A549 (cell line): Measurements from ENCODE around the gene TEAD4. TPM values are rescaled to one million over a fixed set of nuclear protein-coding genes. Genes with fewer than 3 reads are reported as not detected.

Experiments
- ATAC-seq, 2 experiments: fragments of 200-7000 bp in 1 of 2; fragments of >200 bp in 1 of 2; cut with Nextera tagmentation in 1 of 2; cut with Tn5 transposase in 1 of 2; 3 replicates each; pipeline versions ENCODE4 v1.8.0 to v1.9.1; 2018 to 2020; ENCODE audit warnings: mild to moderate bottlenecking in 1 of 2, moderate library complexity in 1 of 2
- CTCF ChIA-PET: fragments of 300-600 bp; sonication (Branson Sonifier 250); formaldehyde crosslinking; extraction: SDS; loops from one replicate; lab custom pipeline; 2021; ENCODE audit warnings: antibody characterized with exemption, inconsistent platforms; lab: Yijun Ruan, JAX
- POLR2A ChIA-PET: fragments of 350-600 bp; formaldehyde crosslinking; extraction: SDS; loops from one replicate; lab custom pipeline; 2021; ENCODE audit warnings: antibody characterized with exemption, inconsistent platforms; lab: Yijun Ruan, JAX
- DNase-seq, 2 experiments: peaks; one replicate each; pipeline versions ENCODE4 v3.0.0 to v3.0.0-alpha.2; 2011 to 2016; ENCODE audit warnings: low read depth in 1 of 2, low spot score in 1 of 2
- FAIRE-seq: peaks from 2 replicates; lab custom pipeline; 2011; peaks lifted over from hg19 to GRCh38; lab: Jason Lieb, UNC
- H3K27ac ChIP-seq, 2 experiments: fragments of >200 bp; sonication (Bioruptor Twin); formaldehyde crosslinking; 3 replicates each; pipeline ENCODE4 v1.5.1; 2016 to 2017
- H3K4me1 ChIP-seq: fragments of >200 bp; sonication (Bioruptor Twin); formaldehyde crosslinking; 3 replicates; pipeline ENCODE4 v1.6.1; 2016
- H3K4me2 ChIP-seq: fragments of >200 bp; sonication (Bioruptor Twin); formaldehyde crosslinking; 3 replicates; pipeline ENCODE4 v1.6.1; 2016
- H3K4me3 ChIP-seq: fragments of >200 bp; sonication (Bioruptor Twin); formaldehyde crosslinking; 3 replicates; pipeline ENCODE4 v1.5.1; 2016
- H3K9me3 ChIP-seq: fragments of >200 bp; sonication (Bioruptor Twin); formaldehyde crosslinking; 3 replicates; pipeline ENCODE4 v1.6.1; 2016
- CEBPB ChIP-seq, 2 experiments: fragments of >200 bp in 1 of 2; sonication (Bioruptor Twin) in 1 of 2; formaldehyde crosslinking in 1 of 2; IDR thresholded peaks; 2 replicates each; pipeline ENCODE4 v1.6.1; 2012 to 2016
- EHF ChIP-seq: fragments of 250-450 bp; sonication (Bioruptor Pico); IDR thresholded peaks from 2 replicates; pipeline ENCODE4 v1.5.0; 2020; ENCODE audit warnings: mild to moderate bottlenecking
- ESRRA ChIP-seq: fragments of 150-350 bp; IDR thresholded peaks from 2 replicates; pipeline ENCODE4 v1.6.1; 2014; ENCODE audit warnings: mild to moderate bottlenecking, low read length, borderline replicate concordance
- JUN ChIP-seq, 2 experiments: fragments of >200 bp; sonication (Bioruptor Twin); formaldehyde crosslinking; IDR thresholded peaks; 2 replicates in 1 of 2; 3 replicates in 1 of 2; pipeline ENCODE4 v1.6.1; 2016 to 2017
- JUNB ChIP-seq: fragments of >200 bp; sonication (Bioruptor Twin); formaldehyde crosslinking; IDR thresholded peaks from 2 replicates; pipeline ENCODE4 v1.6.1; 2016
- MAZ ChIP-seq: fragments of 150-350 bp; IDR thresholded peaks from 2 replicates; pipeline ENCODE4 v1.6.1; 2014; ENCODE audit warnings: antibody characterized with exemption, low read depth, low read length, borderline replicate concordance
- MYC ChIP-seq: IDR thresholded peaks from 2 replicates; pipeline ENCODE4 v1.6.1; 2012; ENCODE audit warnings: mild to moderate bottlenecking, inconsistent platforms, low read length, improper control_type of control experiment, borderline replicate concordance
- NPAS2 ChIP-seq: fragments of 250-450 bp; sonication (Bioruptor Pico); IDR thresholded peaks from 2 replicates; pipeline ENCODE4 v1.8.0; 2022; ENCODE audit warnings: mild to moderate bottlenecking, moderate library complexity, borderline replicate concordance
- NR3C1 ChIP-seq: fragments of >200 bp; sonication (Bioruptor Twin); formaldehyde crosslinking; IDR thresholded peaks from 3 replicates; pipeline ENCODE4 v1.6.1; 2017
- RCOR1 ChIP-seq: fragments of 150-350 bp; IDR thresholded peaks from 2 replicates; pipeline ENCODE4 v1.6.1; 2014; ENCODE audit warnings: antibody characterized with exemption, low read length, low read depth
- RNF2 ChIP-seq: fragments of 200-600 bp; sonication (generic); IDR thresholded peaks from 2 replicates; pipeline ENCODE4 v1.6.1; 2016; ENCODE audit warnings: low read depth, mild to moderate bottlenecking, antibody characterized with exemption, moderate library complexity, borderline replicate concordance
- SREBF2 ChIP-seq: fragments of 450-650 bp; IDR thresholded peaks from 2 replicates; pipeline ENCODE4 v1.6.1; 2014; ENCODE audit warnings: mild to moderate bottlenecking, moderate library complexity
- TP53 ChIP-seq: fragments of 250-450 bp; sonication (Bioruptor Pico); IDR thresholded peaks from 2 replicates; pipeline ENCODE4 v1.5.0; 2021; ENCODE audit warnings: mild to moderate bottlenecking, moderate library complexity
- ZFP36 ChIP-seq: fragments of 450-650 bp; IDR thresholded peaks from 2 replicates; pipeline ENCODE4 v1.6.1; 2014; ENCODE audit warnings: borderline replicate concordance; ENCODE audit not compliant: partially characterized antibody
- WGBS: methylation state at CpG from one replicate; pipeline ENCODE4 v1.1.6; 2017; ENCODE audit errors: missing lambda C conversion rate; 5-methylcytosine and 5-hydroxymethylcytosine counted together
- polyA plus RNA-seq, 4 experiments: library from polyadenylated mRNA; depleted of rRNA in 3 of 4; stranded (reverse); fragments of >200 nt; fragmentation: RNase III in 1 of 4; extraction: RNeasy Plus Mini Kit Qiagen cat#74134 plus additional on column Dnase treatment in 1 of 4; gene quantifications; 2 replicates in 3 of 4; 3 replicates in 1 of 4; pipeline ENCODE4 v1.2.3, GENCODE V29; 2011 to 2017
- TF ChIP-seq, protein P1 (sequence below): fragments of >200 bp; sonication (Bioruptor Twin); formaldehyde crosslinking; IDR thresholded peaks from 3 replicates; pipeline ENCODE4 v1.5.1; 2016
- TF ChIP-seq, protein P2 (sequence below): fragments of 150-350 bp; IDR thresholded peaks from 2 replicates; pipeline ENCODE4 v1.6.1; 2014; ENCODE audit warnings: low read depth, mild to moderate bottlenecking, low read length
- TF ChIP-seq, protein P3 (sequence below): fragments of 200-600 bp; sonication (generic); IDR thresholded peaks from 2 replicates; pipeline ENCODE4 v1.6.1; 2016; ENCODE audit warnings: antibody characterized with exemption, mild to moderate bottlenecking, moderate library complexity
- TF ChIP-seq, protein P4 (sequence below): IDR thresholded peaks from 2 replicates; pipeline ENCODE4 v1.6.1; 2012; ENCODE audit warnings: low read depth, borderline replicate concordance
- TF ChIP-seq, protein P5 (sequence below): fragments of >200 bp; sonication (Bioruptor Twin); formaldehyde crosslinking; IDR thresholded peaks from 2 replicates; pipeline ENCODE4 v1.6.1; 2016

The TEAD4 gene
- polyA plus RNA-seq, 2 of the 4 experiments (the other 2 are of a cell fraction) = 22.6 to 31.8 TPM

DNA sequence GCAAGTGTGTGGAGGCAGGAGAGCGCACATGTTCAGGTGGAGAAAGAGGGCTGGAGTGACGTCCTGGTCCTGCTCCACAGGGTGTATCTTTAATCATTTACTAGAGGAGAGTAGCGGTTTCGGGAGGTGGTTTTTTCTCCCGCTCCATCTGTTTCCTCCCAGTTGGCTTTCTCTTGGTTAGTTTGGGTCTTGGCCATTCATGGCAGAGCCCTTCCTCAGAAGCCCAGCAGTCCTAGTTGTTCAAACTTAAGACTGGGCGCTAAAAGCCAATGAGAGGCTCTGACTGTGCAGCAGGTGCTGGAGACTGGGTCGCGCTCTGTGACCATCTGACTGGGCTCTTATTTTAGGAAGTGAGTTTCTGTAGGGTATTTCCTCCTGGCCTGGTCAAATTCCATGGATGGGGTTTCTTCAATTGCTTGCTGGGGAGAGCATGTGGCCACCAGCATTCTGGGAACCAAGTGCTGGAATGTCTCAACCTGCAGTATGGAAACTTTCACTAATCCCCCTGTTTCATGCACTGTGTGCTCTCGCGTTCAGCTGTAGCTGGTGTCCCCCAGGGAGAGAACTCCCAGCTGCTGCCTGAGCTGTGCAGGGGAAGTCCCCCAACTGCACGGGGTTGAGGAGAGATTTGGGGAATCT is 90.5 kb downstream of the TEAD4 start:
- 77% methylated on average over 11 of the region's 11 CpGs for WGBS
- no peak overlapping the region for H3K4me2 ChIP-seq
- ChIA-PET CTCF (interaction anchor here (1.3 to 2.6 kb wide), 2 partner anchors 8 to 16 kb away, joined by 6 to 8 read pairs; no protein-coding TSS in a partner anchor), POLR2A (no interaction called here)
- no peak overlapping the region for H3K4me3 ChIP-seq
- FAIRE-seq (no peak), ATAC-seq (no peak; a peak in 2 of 6 replicates), DNase-seq (no peak)
- no peak overlapping the region for H3K27ac ChIP-seq
- TF ChIP-seq, protein P1, sequence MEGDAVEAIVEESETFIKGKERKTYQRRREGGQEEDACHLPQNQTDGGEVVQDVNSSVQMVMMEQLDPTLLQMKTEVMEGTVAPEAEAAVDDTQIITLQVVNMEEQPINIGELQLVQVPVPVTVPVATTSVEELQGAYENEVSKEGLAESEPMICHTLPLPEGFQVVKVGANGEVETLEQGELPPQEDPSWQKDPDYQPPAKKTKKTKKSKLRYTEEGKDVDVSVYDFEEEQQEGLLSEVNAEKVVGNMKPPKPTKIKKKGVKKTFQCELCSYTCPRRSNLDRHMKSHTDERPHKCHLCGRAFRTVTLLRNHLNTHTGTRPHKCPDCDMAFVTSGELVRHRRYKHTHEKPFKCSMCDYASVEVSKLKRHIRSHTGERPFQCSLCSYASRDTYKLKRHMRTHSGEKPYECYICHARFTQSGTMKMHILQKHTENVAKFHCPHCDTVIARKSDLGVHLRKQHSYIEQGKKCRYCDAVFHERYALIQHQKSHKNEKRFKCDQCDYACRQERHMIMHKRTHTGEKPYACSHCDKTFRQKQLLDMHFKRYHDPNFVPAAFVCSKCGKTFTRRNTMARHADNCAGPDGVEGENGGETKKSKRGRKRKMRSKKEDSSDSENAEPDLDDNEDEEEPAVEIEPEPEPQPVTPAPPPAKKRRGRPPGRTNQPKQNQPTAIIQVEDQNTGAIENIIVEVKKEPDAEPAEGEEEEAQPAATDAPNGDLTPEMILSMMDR = no peak
- TF ChIP-seq ESRRA = no peak
- no peak for TF ChIP-seq TP53 (CRISPR knock-in tag)
- no peak for TF ChIP-seq JUN (IDR thresholded peaks at IDR 0.05)
- no peak for TF ChIP-seq NPAS2
- TF ChIP-seq EHF (CRISPR knock-in tag) = no peak
- TF ChIP-seq RNF2 = no peak
- no peak for TF ChIP-seq JUNB
- no peak for TF ChIP-seq RCOR1
- TF ChIP-seq, protein P2, sequence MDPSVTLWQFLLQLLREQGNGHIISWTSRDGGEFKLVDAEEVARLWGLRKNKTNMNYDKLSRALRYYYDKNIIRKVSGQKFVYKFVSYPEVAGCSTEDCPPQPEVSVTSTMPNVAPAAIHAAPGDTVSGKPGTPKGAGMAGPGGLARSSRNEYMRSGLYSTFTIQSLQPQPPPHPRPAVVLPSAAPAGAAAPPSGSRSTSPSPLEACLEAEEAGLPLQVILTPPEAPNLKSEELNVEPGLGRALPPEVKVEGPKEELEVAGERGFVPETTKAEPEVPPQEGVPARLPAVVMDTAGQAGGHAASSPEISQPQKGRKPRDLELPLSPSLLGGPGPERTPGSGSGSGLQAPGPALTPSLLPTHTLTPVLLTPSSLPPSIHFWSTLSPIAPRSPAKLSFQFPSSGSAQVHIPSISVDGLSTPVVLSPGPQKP = no peak
- TF ChIP-seq CEBPB (IDR thresholded peaks at IDR 0.05) = no peak
- no peak for TF ChIP-seq MAZ
- TF ChIP-seq, protein P3, sequence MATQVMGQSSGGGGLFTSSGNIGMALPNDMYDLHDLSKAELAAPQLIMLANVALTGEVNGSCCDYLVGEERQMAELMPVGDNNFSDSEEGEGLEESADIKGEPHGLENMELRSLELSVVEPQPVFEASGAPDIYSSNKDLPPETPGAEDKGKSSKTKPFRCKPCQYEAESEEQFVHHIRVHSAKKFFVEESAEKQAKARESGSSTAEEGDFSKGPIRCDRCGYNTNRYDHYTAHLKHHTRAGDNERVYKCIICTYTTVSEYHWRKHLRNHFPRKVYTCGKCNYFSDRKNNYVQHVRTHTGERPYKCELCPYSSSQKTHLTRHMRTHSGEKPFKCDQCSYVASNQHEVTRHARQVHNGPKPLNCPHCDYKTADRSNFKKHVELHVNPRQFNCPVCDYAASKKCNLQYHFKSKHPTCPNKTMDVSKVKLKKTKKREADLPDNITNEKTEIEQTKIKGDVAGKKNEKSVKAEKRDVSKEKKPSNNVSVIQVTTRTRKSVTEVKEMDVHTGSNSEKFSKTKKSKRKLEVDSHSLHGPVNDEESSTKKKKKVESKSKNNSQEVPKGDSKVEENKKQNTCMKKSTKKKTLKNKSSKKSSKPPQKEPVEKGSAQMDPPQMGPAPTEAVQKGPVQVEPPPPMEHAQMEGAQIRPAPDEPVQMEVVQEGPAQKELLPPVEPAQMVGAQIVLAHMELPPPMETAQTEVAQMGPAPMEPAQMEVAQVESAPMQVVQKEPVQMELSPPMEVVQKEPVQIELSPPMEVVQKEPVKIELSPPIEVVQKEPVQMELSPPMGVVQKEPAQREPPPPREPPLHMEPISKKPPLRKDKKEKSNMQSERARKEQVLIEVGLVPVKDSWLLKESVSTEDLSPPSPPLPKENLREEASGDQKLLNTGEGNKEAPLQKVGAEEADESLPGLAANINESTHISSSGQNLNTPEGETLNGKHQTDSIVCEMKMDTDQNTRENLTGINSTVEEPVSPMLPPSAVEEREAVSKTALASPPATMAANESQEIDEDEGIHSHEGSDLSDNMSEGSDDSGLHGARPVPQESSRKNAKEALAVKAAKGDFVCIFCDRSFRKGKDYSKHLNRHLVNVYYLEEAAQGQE = no peak
- TF ChIP-seq, protein P4, sequence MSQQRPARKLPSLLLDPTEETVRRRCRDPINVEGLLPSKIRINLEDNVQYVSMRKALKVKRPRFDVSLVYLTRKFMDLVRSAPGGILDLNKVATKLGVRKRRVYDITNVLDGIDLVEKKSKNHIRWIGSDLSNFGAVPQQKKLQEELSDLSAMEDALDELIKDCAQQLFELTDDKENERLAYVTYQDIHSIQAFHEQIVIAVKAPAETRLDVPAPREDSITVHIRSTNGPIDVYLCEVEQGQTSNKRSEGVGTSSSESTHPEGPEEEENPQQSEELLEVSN = no peak
- TF ChIP-seq SREBF2 = no peak
- TF ChIP-seq ZFP36 = no peak
- no peak for TF ChIP-seq MYC
- TF ChIP-seq, protein P5, sequence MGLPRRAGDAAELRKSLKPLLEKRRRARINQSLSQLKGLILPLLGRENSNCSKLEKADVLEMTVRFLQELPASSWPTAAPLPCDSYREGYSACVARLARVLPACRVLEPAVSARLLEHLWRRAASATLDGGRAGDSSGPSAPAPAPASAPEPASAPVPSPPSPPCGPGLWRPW = no peak
- no peak for TF ChIP-seq NR3C1
- H3K9me3 ChIP-seq = no peaks in the 10 kb centered on the region
- no peaks in the 10 kb centered on the region for H3K4me1 ChIP-seq
